Panc1 (cell line): Measurements from ENCODE around the gene PLEKHA7. TPM values are rescaled to one million over a fixed set of nuclear protein-coding genes. Genes with fewer than 3 reads are reported as not detected.
A peak's percentile ranks its signal among the peaks of the same experiment; 100 is the strongest.

Experiments
- ATAC-seq: fragments of 200-7000 bp; cut with Tn5 transposase; 2 replicates; pipeline ENCODE4 v1.9.1; 2020; ENCODE audit warnings: mild to moderate bottlenecking, moderate library complexity
- BruUV-seq: library from RNA; stranded (reverse); fragments of 400-500 nt; replicated peaks from 2 replicates; lab custom pipeline; 2021; lab: Mats Ljungman, UMichigan
- CTCF ChIA-PET: fragments of 300-600 bp; sonication (Branson Sonifier 250); formaldehyde crosslinking; loops from one replicate; lab custom pipeline; 2022; ENCODE audit warnings: antibody characterized with exemption; lab: Charles Lee
- POLR2A ChIA-PET: fragments of 300-600 bp; sonication (Branson Sonifier 250); formaldehyde crosslinking; loops from one replicate; lab custom pipeline; 2022; ENCODE audit warnings: antibody characterized with exemption; lab: Charles Lee
- DNase-seq: peaks from one replicate; pipeline ENCODE4 v3.0.0-alpha.2; 2010; ENCODE audit warnings: low read depth, low spot score
- H3K27ac ChIP-seq: 2 replicates; pipeline ENCODE4 v1.5.1; 2011; ENCODE audit warnings: mild to moderate bottlenecking, low read length, inconsistent platforms
- H3K27me3 ChIP-seq: fragments of 200-500 bp; sonication (Bioruptor generic); 2 replicates; pipeline ENCODE4 v1.6.0; 2014; ENCODE audit warnings: low read length, inconsistent platforms; ENCODE audit not compliant: control insufficient read depth, insufficient read depth
- H3K36me3 ChIP-seq: fragments of 200-500 bp; sonication (Bioruptor generic); 2 replicates; pipeline ENCODE4 v1.5.1; 2014; ENCODE audit warnings: inconsistent platforms, mild to moderate bottlenecking, low read length, moderate library complexity; ENCODE audit not compliant: control insufficient read depth, insufficient read depth
- H3K4me1 ChIP-seq: 2 replicates; pipeline ENCODE4 v1.5.1; 2011; ENCODE audit warnings: inconsistent platforms, mild to moderate bottlenecking, low read length, moderate library complexity; ENCODE audit not compliant: control insufficient read depth, insufficient read depth
- H3K4me3 ChIP-seq, 2 experiments: 2 replicates each; pipeline ENCODE4 v1.5.1; 2011 to 2012; ENCODE audit warnings: low read depth in 2 of 2, low read length in 2 of 2, mild to moderate bottlenecking in 2 of 2, inconsistent platforms in 1 of 2, moderate library complexity in 1 of 2
- H3K9me3 ChIP-seq: fragments of 200-500 bp; sonication (Bioruptor generic); 2 replicates; pipeline ENCODE4 v1.5.1; 2014; ENCODE audit warnings: low read depth, mild to moderate bottlenecking, inconsistent platforms, low read length, moderate library complexity; ENCODE audit not compliant: control insufficient read depth, insufficient read depth
- POLR2AphosphoS5 ChIP-seq: IDR thresholded peaks from 2 replicates; pipeline ENCODE4 v1.6.1; 2012; ENCODE audit warnings: mild to moderate bottlenecking, low read depth, low read length, moderate library complexity
- SIN3A ChIP-seq: IDR thresholded peaks from 2 replicates; pipeline ENCODE4 v1.6.1; 2012; ENCODE audit warnings: low read depth, mild to moderate bottlenecking, low read length, moderate library complexity, borderline replicate concordance; ENCODE audit not compliant: insufficient read depth
- TCF7L2 ChIP-seq: IDR thresholded peaks from 2 replicates; pipeline ENCODE4 v1.6.1; 2011; ENCODE audit warnings: mild to moderate bottlenecking, low read depth, low read length, inconsistent platforms
- in situ Hi-C: cut with HindIII; loops from 2 replicates; pipeline ENCODE4 v1.10.0; 2016; ENCODE audit warnings: low sequenced_read_pairs, low pct_unique_long_range_greater_than_20kb
- intact Hi-C: fragments of 100-400 bp; cut with micrococcal nuclease; formaldehyde crosslinking; loops from one replicate; pipeline ENCODE4 v1.10.0; 2022; ENCODE audit not compliant: unreplicated experiment
- total RNA-seq: library from RNA; stranded (reverse); gene quantifications from one replicate; pipeline ENCODE4 v1.2.1, GENCODE V29; 2021; ENCODE audit not compliant: unreplicated experiment
- TF ChIP-seq, protein P1 (sequence below), 2 experiments: IDR thresholded peaks; 2 replicates each; pipeline ENCODE4 v1.6.1; 2011 to 2012; ENCODE audit warnings: low read depth in 2 of 2, control low read depth in 1 of 2, low read length in 1 of 2, mild to moderate bottlenecking in 1 of 2, moderate library complexity in 1 of 2; ENCODE audit not compliant: insufficient read depth in 1 of 2
- TF ChIP-seq, protein P2 (sequence below): fragments of 450-650 bp; IDR thresholded peaks from 2 replicates; pipeline ENCODE4 v1.5.1; 2017; ENCODE audit warnings: mild to moderate bottlenecking

PLEKHA7 gene
- total RNA-seq, 1 experiment from 2014 or later: 11.6 TPM

DNA sequence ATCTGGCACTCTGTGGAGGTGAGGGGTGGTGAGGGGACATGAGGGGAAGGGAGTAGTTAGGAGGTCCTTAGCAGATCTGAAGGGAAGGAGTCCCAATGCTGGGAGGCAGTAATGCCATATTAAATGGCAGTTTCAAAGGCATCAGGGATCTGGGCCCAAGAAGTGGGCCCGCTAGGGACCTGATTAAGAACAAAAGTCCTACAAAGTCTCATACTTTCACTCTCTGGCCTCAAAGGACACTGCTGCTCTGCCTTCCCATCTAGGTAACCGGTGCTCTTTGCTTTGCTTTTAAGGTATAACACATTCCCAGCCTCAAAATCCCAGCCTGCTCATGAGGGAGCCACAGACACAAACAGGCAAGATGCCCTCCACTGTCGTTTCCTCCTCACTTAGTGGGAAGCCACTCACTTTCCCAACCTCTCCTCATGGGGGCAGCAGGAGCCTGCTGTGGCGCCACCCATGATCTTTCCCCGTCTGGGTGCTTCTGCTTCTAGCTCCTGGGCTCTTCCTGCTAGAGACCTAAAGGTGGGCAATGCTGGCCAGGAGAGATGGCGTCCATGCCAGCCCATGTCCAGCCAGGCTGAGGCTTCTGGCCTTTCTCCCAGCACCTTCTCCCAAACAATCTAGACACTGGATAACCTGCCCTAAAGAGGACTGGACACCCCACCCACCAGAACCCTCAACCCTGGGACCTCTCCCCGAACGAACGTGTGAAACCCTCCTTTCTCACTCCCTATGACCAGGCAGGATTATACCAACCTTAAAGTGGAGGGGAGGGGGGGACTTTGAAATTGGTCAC, 68.3 kb downstream of the PLEKHA7 start:
- H3K4me3 ChIP-seq: no peak overlapping the region
- peak overlapping the region; percentile 42; the same call in 1 of the 2 replicates for H3K27ac ChIP-seq
- peaks cover 3% of the 10 kb centered on the region; the same call in 1 of the 2 replicates for H3K4me1 ChIP-seq
- in situ Hi-C loops (no loop called here), intact Hi-C loops (loop anchor here (1.0 kb wide), 1 partner anchor 117 kb away; no protein-coding TSS in a partner anchor)
- no peaks in the 10 kb centered on the region for H3K27me3 ChIP-seq
- ATAC-seq: peak; percentile 99
- ChIA-PET CTCF (interaction anchor here (0.7 to 1.2 kb wide), 4 partner anchors 26 to 163 kb away, joined by 3 to 7 read pairs (median 4); no protein-coding TSS in a partner anchor), POLR2A (no interaction called here)
- H3K36me3 ChIP-seq: no peaks in the 10 kb centered on the region
- TF ChIP-seq, protein P1, sequence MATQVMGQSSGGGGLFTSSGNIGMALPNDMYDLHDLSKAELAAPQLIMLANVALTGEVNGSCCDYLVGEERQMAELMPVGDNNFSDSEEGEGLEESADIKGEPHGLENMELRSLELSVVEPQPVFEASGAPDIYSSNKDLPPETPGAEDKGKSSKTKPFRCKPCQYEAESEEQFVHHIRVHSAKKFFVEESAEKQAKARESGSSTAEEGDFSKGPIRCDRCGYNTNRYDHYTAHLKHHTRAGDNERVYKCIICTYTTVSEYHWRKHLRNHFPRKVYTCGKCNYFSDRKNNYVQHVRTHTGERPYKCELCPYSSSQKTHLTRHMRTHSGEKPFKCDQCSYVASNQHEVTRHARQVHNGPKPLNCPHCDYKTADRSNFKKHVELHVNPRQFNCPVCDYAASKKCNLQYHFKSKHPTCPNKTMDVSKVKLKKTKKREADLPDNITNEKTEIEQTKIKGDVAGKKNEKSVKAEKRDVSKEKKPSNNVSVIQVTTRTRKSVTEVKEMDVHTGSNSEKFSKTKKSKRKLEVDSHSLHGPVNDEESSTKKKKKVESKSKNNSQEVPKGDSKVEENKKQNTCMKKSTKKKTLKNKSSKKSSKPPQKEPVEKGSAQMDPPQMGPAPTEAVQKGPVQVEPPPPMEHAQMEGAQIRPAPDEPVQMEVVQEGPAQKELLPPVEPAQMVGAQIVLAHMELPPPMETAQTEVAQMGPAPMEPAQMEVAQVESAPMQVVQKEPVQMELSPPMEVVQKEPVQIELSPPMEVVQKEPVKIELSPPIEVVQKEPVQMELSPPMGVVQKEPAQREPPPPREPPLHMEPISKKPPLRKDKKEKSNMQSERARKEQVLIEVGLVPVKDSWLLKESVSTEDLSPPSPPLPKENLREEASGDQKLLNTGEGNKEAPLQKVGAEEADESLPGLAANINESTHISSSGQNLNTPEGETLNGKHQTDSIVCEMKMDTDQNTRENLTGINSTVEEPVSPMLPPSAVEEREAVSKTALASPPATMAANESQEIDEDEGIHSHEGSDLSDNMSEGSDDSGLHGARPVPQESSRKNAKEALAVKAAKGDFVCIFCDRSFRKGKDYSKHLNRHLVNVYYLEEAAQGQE (IDR thresholded peaks at IDR 0.05; ENCODE audit: insufficient read depth in 1 of 2, low read depth in 2 of 2, low read length in 1 of 2): no peak
- TF ChIP-seq, protein P2, sequence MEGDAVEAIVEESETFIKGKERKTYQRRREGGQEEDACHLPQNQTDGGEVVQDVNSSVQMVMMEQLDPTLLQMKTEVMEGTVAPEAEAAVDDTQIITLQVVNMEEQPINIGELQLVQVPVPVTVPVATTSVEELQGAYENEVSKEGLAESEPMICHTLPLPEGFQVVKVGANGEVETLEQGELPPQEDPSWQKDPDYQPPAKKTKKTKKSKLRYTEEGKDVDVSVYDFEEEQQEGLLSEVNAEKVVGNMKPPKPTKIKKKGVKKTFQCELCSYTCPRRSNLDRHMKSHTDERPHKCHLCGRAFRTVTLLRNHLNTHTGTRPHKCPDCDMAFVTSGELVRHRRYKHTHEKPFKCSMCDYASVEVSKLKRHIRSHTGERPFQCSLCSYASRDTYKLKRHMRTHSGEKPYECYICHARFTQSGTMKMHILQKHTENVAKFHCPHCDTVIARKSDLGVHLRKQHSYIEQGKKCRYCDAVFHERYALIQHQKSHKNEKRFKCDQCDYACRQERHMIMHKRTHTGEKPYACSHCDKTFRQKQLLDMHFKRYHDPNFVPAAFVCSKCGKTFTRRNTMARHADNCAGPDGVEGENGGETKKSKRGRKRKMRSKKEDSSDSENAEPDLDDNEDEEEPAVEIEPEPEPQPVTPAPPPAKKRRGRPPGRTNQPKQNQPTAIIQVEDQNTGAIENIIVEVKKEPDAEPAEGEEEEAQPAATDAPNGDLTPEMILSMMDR: peak; percentile 92
- TF ChIP-seq POLR2AphosphoS5: no peak
- H3K9me3 ChIP-seq: no peaks in the 10 kb centered on the region
- peak; percentile 36 for DNase-seq
- no TSS peak for BruUV-seq

DNA sequence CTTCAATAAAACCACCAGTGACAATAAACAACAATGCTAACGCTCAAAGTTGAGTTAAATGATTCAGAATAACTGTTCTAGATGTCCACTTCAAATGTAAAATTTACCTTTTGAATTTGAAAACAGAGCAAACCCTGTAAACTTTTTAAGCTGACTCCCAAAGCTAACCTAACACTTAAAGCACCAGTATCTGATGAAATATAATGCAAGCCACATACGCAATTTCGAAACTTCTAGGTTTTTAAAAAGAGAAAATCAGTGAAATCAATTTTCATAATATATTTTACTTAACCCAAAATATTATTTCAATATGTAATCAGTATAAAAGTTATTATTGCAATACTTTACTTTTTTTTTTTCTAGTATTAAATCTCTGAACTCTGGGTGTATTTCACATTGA, 71.3 kb downstream of the PLEKHA7 start:
- no peak for TF ChIP-seq SIN3A
- TF ChIP-seq, protein P1 (IDR thresholded peaks at IDR 0.05; ENCODE audit: insufficient read depth in 1 of 2, low read depth in 2 of 2, low read length in 1 of 2): no peak
- no peak for TF ChIP-seq POLR2AphosphoS5
- TF ChIP-seq TCF7L2: no peak
- TF ChIP-seq, protein P2: no peak

More for the DNA sequence above, 71.3 kb downstream of the PLEKHA7 start:
- ATAC-seq (no peak), DNase-seq (no peak)
- intact Hi-C loops: no loop called here
- ChIA-PET CTCF (no interaction called here), POLR2A (no interaction called here)
- no TSS peak for BruUV-seq
- Histone ChIP-seq H3K27ac (no peak overlapping the region), H3K9me3 (no peaks in the 10 kb centered on the region), H3K4me1 (peaks cover 3% of the 10 kb centered on the region; the same call in 1 of the 2 replicates), H3K4me3 (no peak overlapping the region), H3K36me3 (no peaks in the 10 kb centered on the region), H3K27me3 (no peaks in the 10 kb centered on the region)
- in situ Hi-C loops: no loop called here
